ENCODE results near the gene C1QTNF5. TPM values are rescaled to one million over a fixed set of nuclear protein-coding genes. Genes with fewer than 3 reads are reported as not detected.
A peak's percentile ranks its signal among the peaks of the same experiment; 100 is the strongest.

Gene C1QTNF5
- total and polyA plus RNA-seq, 7 donors: 3.2 to 12.0 (median 8.1) TPM

- H3K27me3 ChIP-seq (ENCODE audit: insufficient read depth in 3 of 3, low read length in 2 of 3): no peaks in the 10 kb centered on the region
- H3K36me3 ChIP-seq (ENCODE audit: insufficient read depth in 1 of 2, low read depth in 1 of 2): no peaks in the 10 kb centered on the region
- H3K4me1 ChIP-seq: peaks cover 85% of the 10 kb centered on the region
- 47 to 64% (median 51%) methylated on average over 23 of the region's 23 CpGs for WGBS, 3 donors
- intact Hi-C loops (cut with DNase I): no loop called here
- no peak for ATAC-seq
- H3K4me3 ChIP-seq: peak overlapping the region; percentile 84
- no peak for DNase-seq
- H3K27ac ChIP-seq: peak overlapping the region; percentile 97
- no peaks in the 10 kb centered on the region for H3K9me3 ChIP-seq
- no peak for TF ChIP-seq CTCF (IDR thresholded peaks at IDR 0.05)
Observed at GRCh38 chr11:119373059-119373920, 32.6 kb upstream of the C1QTNF5 start.

- intact Hi-C loops (cut with DNase I): no loop called here
- H3K4me3 ChIP-seq: peak overlapping the region; percentile 84
- DNase-seq: peak; percentile 50 to 89
Observed at GRCh38 chr11:119372260-119373058, 31.8 kb upstream of the C1QTNF5 start.

GRCh38 chr11:119371778-119372182 is 31.1 kb upstream of the C1QTNF5 start:
- TF ChIP-seq CTCF (IDR thresholded peaks at IDR 0.05): peak; percentile 20
- no peaks in the 10 kb centered on the region for H3K27me3 ChIP-seq (ENCODE audit: insufficient read depth in 3 of 3, low read length in 2 of 3)
- ATAC-seq: peak; percentile 26 to 46 (median 33)
- peak overlapping the region; percentile 84 for H3K4me3 ChIP-seq
- no peaks in the 10 kb centered on the region for H3K9me3 ChIP-seq
- peaks cover 93% of the 10 kb centered on the region for H3K4me1 ChIP-seq
- WGBS, 3 donors: 21 to 51% (median 25%) methylated on average over 8 of the region's 8 CpGs
- H3K27ac ChIP-seq: peak overlapping the region; percentile 97
- peak; percentile 62 to 88 for DNase-seq
- H3K36me3 ChIP-seq (ENCODE audit: insufficient read depth in 1 of 2, low read depth in 1 of 2): peaks cover 0 to 4% of the 10 kb centered on the region in 2 donors
- intact Hi-C loops (cut with DNase I): no loop called here

More at GRCh38 chr11:119372260-119373058, 31.8 kb upstream of the C1QTNF5 start:
- TF ChIP-seq CTCF (IDR thresholded peaks at IDR 0.05): no peak
- H3K9me3 ChIP-seq: no peaks in the 10 kb centered on the region
- peak; percentile 6 to 21 (median 14) for ATAC-seq
- WGBS, 3 donors: 30 to 54% (median 36%) methylated on average over 26 of the region's 26 CpGs
- no peaks in the 10 kb centered on the region for H3K36me3 ChIP-seq (ENCODE audit: insufficient read depth in 1 of 2, low read depth in 1 of 2)
- H3K4me1 ChIP-seq: peaks cover 90% of the 10 kb centered on the region
- peak overlapping the region; percentile 97 for H3K27ac ChIP-seq
- no peaks in the 10 kb centered on the region for H3K27me3 ChIP-seq (ENCODE audit: insufficient read depth in 3 of 3, low read length in 2 of 3)

GRCh38 chr11:119371067-119371601 is 30.5 kb upstream of the C1QTNF5 start:
- peaks cover 0 to 6% of the 10 kb centered on the region in 2 donors for H3K36me3 ChIP-seq (ENCODE audit: insufficient read depth in 1 of 2, low read depth in 1 of 2)
- ATAC-seq: peak in 2 of 4 donors; percentile 4 to 9
- WGBS, 3 donors: 28 to 36% (median 33%) methylated on average over 8 of the region's 8 CpGs
- H3K4me3 ChIP-seq: peak overlapping the region; percentile 45
- peaks cover 96% of the 10 kb centered on the region for H3K4me1 ChIP-seq
- intact Hi-C loops (cut with DNase I): no loop called here
- no peak for TF ChIP-seq CTCF (IDR thresholded peaks at IDR 0.05)
- no peak for DNase-seq
- peak overlapping the region; percentile 97 for H3K27ac ChIP-seq
- no peaks in the 10 kb centered on the region for H3K9me3 ChIP-seq
- H3K27me3 ChIP-seq (ENCODE audit: insufficient read depth in 3 of 3, low read length in 2 of 3): no peaks in the 10 kb centered on the region
